GM12878 (cell line): ENCODE results near the gene RRP15. TPM values are rescaled to one million over a fixed set of nuclear protein-coding genes. Genes with fewer than 3 reads are reported as not detected.

Experiments
- ATAC-seq: fragments of 200-7000 bp; cut with Tn5 transposase; 3 replicates; pipeline ENCODE4 v1.9.1; 2020; ENCODE audit warnings: mild to moderate bottlenecking, moderate library complexity
- BruUV-seq: library from RNA; stranded (reverse); fragments of 400-500 nt; replicated peaks from 2 replicates; lab custom pipeline; 2021; lab: Mats Ljungman, UMichigan
- CTCF ChIA-PET: fragments of 300-600 bp; sonication (Branson Sonifier 250); formaldehyde crosslinking; extraction: SDS; loops from one replicate; lab custom pipeline; 2021; ENCODE audit warnings: inconsistent platforms; lab: Yijun Ruan, JAX
- POLR2A ChIA-PET: fragments of 350-600 bp; formaldehyde crosslinking; extraction: SDS; loops from one replicate; lab custom pipeline; 2021; ENCODE audit warnings: inconsistent platforms; lab: Charles Lee
- RAD21 ChIA-PET: fragments of 300-600 bp; sonication (Branson Sonifier 250); formaldehyde crosslinking; loops from one replicate; lab custom pipeline; 2023; ENCODE audit warnings: antibody characterized with exemption; ENCODE audit not compliant: unreplicated experiment; lab: Charles Lee
- SMC1A ChIA-PET: fragments of 300-600 bp; sonication (Branson Sonifier 250); formaldehyde crosslinking; loops from one replicate; lab custom pipeline; 2023; ENCODE audit not compliant: unreplicated experiment, uncharacterized antibody; lab: Charles Lee
- DNase-seq: peaks from one replicate; pipeline ENCODE4 v3.0.0-alpha.2; 2011; ENCODE audit warnings: low read depth, low spot score
- FAIRE-seq: peaks from 3 replicates; lab custom pipeline; 2011; peaks lifted over from hg19 to GRCh38; lab: Jason Lieb, UNC
- H2AFZ ChIP-seq: 2 replicates; pipeline ENCODE4 v1.6.0; 2011; ENCODE audit warnings: low read depth, low read length, control low read depth; ENCODE audit not compliant: control insufficient read depth
- H3K27ac ChIP-seq: 2 replicates; pipeline ENCODE4 v1.5.1; 2011; ENCODE audit warnings: control low read depth; ENCODE audit not compliant: control insufficient read depth, insufficient read depth
- H3K27me3 ChIP-seq, 2 experiments: replicated peaks in 1 of 2; 2 replicates each; pipeline versions ENCODE4 v1.6.0 to v1.6.1; 2011; ENCODE audit warnings: low read length in 1 of 2; ENCODE audit not compliant: control insufficient read depth in 2 of 2, insufficient read depth in 2 of 2
- H3K36me3 ChIP-seq, 2 experiments: 2 replicates each; pipeline ENCODE4 v1.5.1; 2011; ENCODE audit warnings: low read length in 1 of 2; ENCODE audit not compliant: control insufficient read depth in 2 of 2, insufficient read depth in 2 of 2
- H3K4me1 ChIP-seq: 2 replicates; pipeline ENCODE4 v1.6.1; 2011; ENCODE audit warnings: mild to moderate bottlenecking, low read length, moderate library complexity, mixed read lengths; ENCODE audit not compliant: control insufficient read depth, insufficient read depth
- H3K4me2 ChIP-seq: 2 replicates; pipeline ENCODE4 v1.6.0; 2011; ENCODE audit warnings: control low read depth; ENCODE audit not compliant: control insufficient read depth, insufficient read depth
- H3K4me3 ChIP-seq: fragments of 200-600 bp; sonication (generic); 2 replicates; pipeline ENCODE4 v1.5.1; 2016
- H3K79me2 ChIP-seq: 2 replicates; pipeline ENCODE4 v1.6.0; 2011; ENCODE audit warnings: low read length; ENCODE audit not compliant: control insufficient read depth, insufficient read depth
- H3K9ac ChIP-seq: 2 replicates; pipeline ENCODE4 v1.8.0; 2011; ENCODE audit warnings: low read length, control low read depth, mixed read lengths; ENCODE audit not compliant: control insufficient read depth, insufficient read depth
- H3K9me3 ChIP-seq: replicated peaks from 3 replicates; pipeline ENCODE4 v1.5.1; 2011; ENCODE audit warnings: mild to moderate bottlenecking, low read length; ENCODE audit not compliant: control insufficient read depth, insufficient read depth
- H4K20me1 ChIP-seq: 2 replicates; pipeline ENCODE4 v1.6.0; 2011; ENCODE audit not compliant: control insufficient read depth, insufficient read depth
- ASH2L ChIP-seq: fragments of 300-600, 200-600 bp; sonication (generic); IDR thresholded peaks from 2 replicates; pipeline ENCODE4 v1.6.1; 2017; ENCODE audit warnings: low read depth, mild to moderate bottlenecking, borderline replicate concordance
- CTCF ChIP-seq, 3 experiments: IDR thresholded peaks in 2 of 3; conservative IDR thresholded peaks in 1 of 3; 2 replicates each; pipeline ENCODE4 v1.5.1; 2011; ENCODE audit warnings: low read depth in 3 of 3, low read length in 3 of 3, mild to moderate bottlenecking in 3 of 3, control low read depth in 2 of 3, moderate library complexity in 2 of 3, inconsistent platforms in 1 of 3, mixed read lengths in 1 of 3; ENCODE audit not compliant: control insufficient read depth in 2 of 3, insufficient read depth in 1 of 3; ENCODE audit errors: extremely low read depth in 1 of 3
- E4F1 ChIP-seq: fragments of 450-650 bp; IDR thresholded peaks from 2 replicates; pipeline ENCODE4 v1.6.1; 2018; ENCODE audit warnings: borderline replicate concordance, mild to moderate bottlenecking; ENCODE audit not compliant: partially characterized antibody
- EP300 ChIP-seq, 2 experiments: fragments of 150-350 bp in 1 of 2; IDR thresholded peaks; 2 replicates each; pipeline ENCODE4 v1.6.1; 2011 to 2012; ENCODE audit warnings: low read depth in 2 of 2, low read length in 2 of 2, borderline replicate concordance in 1 of 2, improper control_type of control experiment in 1 of 2, inconsistent platforms in 1 of 2; ENCODE audit not compliant: control insufficient read depth in 1 of 2
- ETV6 ChIP-seq, 2 experiments: fragments of 450-650 bp in 1 of 2; IDR thresholded peaks in 1 of 2; conservative IDR thresholded peaks in 1 of 2; 2 replicates each; pipeline ENCODE4 v1.6.1; 2014; ENCODE audit warnings: antibody characterized with exemption in 1 of 2, borderline replicate concordance in 1 of 2, low read depth in 1 of 2, mild to moderate bottlenecking in 1 of 2, moderate library complexity in 1 of 2
- HSF1 ChIP-seq: fragments of 150-350 bp; IDR thresholded peaks from 2 replicates; pipeline ENCODE4 v1.6.1; 2014; ENCODE audit warnings: mild to moderate bottlenecking, low read depth, low read length
- IKZF1 ChIP-seq: fragments of 450-650 bp; conservative IDR thresholded peaks from 2 replicates; pipeline ENCODE4 v1.6.1; 2017; ENCODE audit warnings: antibody characterized with exemption, mild to moderate bottlenecking
- IRF3 ChIP-seq: fragments of 450-650 bp; IDR thresholded peaks from 2 replicates; pipeline ENCODE4 v1.6.1; 2014; ENCODE audit warnings: mild to moderate bottlenecking
- RB1 ChIP-seq: fragments of 450-650 bp; formaldehyde crosslinking; IDR thresholded peaks from 2 replicates; pipeline ENCODE4 v1.6.1; 2017; ENCODE audit warnings: mild to moderate bottlenecking, borderline replicate concordance
- SUPT20H ChIP-seq: IDR thresholded peaks from 2 replicates; pipeline ENCODE4 v1.6.1; 2011; ENCODE audit warnings: low read depth, mild to moderate bottlenecking, low read length, moderate library complexity, borderline replicate concordance; ENCODE audit not compliant: control insufficient read depth
- TCF12 ChIP-seq: IDR thresholded peaks from 2 replicates; pipeline ENCODE4 v1.6.1; 2011; ENCODE audit warnings: low read depth, mild to moderate bottlenecking, low read length
- TCF7 ChIP-seq: IDR thresholded peaks from 2 replicates; pipeline ENCODE4 v1.6.1; 2014; ENCODE audit warnings: antibody characterized with exemption, borderline replicate concordance
- YY1 ChIP-seq: IDR thresholded peaks from 2 replicates; pipeline ENCODE4 v1.6.1; 2011; ENCODE audit warnings: low read depth, mild to moderate bottlenecking, low read length
- ZNF384 ChIP-seq: IDR thresholded peaks from 2 replicates; pipeline ENCODE4 v1.6.1; 2012; ENCODE audit warnings: low read depth, mild to moderate bottlenecking, low read length, improper control_type of control experiment, borderline replicate concordance
- WGBS: methylation state at CpG from one replicate; pipeline ENCODE4 v1.1.6; 2016; ENCODE audit warnings: low lambda C conversion rate; ENCODE audit not compliant: insufficient replicate concordance, insufficient coverage; ENCODE audit errors: missing lambda C conversion rate; 5-methylcytosine and 5-hydroxymethylcytosine counted together
- in situ Hi-C: fragments of 300-500 bp; cut with MboI; formaldehyde crosslinking; loops from 9 replicates; pipeline ENCODE4 v1.14.3; 2018; ENCODE audit warnings: mixed read lengths
- intact Hi-C: fragments of 100-400 bp; cut with micrococcal nuclease; formaldehyde crosslinking; loops from one replicate; pipeline ENCODE4 v1.14.2; 2022; ENCODE audit not compliant: unreplicated experiment
- polyA plus RNA-seq, 11 experiments: library from polyadenylated mRNA; depleted of rRNA in 4 of 11; unstranded in 6 of 11; stranded (reverse) in 5 of 11; fragments of >200 nt; fragmentation: Nextera tagmentation in 4 of 11; fragmentation: Illumina TruSeq in 1 of 11; extraction: Ambion mirVana in 4 of 11; extraction: Trizol in 1 of 11; gene quantifications; 1 replicate in 1 of 11; 2 replicates in 10 of 11; pipeline versions ENCODE4 v1.2.1 to v1.2.3, GENCODE V29; 2011 to 2016; ENCODE audit warnings: inconsistent platforms in 2 of 11, missing spikeins in 2 of 11, low read depth in 1 of 11
- total RNA-seq, 4 experiments: library from RNA; depleted of rRNA in 3 of 4; stranded (reverse); fragments of >200 nt in 3 of 4; fragmentation: Illumina TruSeq in 1 of 4; extraction: Trizol in 1 of 4; gene quantifications; 2 replicates each; pipeline versions ENCODE4 v1.2.1 to v1.2.3, GENCODE V29; 2013 to 2021

RRP15 gene
- total and polyA plus RNA-seq, 10 of the 15 experiments (the other 5 are each of a cell fraction or from before 2014, with no cell fraction given) = 5.6 to 37.8 (median 19.1) TPM

- H3K9me3 ChIP-seq = no peaks in the 10 kb centered on the region
- H3K4me1 ChIP-seq = no peaks in the 10 kb centered on the region
- DNase-seq (no peak), FAIRE-seq (no peak), ATAC-seq (no peak)
- H3K4me3 ChIP-seq = no peak overlapping the region
- 96% methylated on average over 3 of the region's 3 CpGs for WGBS
- POLR2A ChIA-PET = no interaction called here
- CTCF ChIA-PET = interaction anchor here (2.0 kb wide), 1 partner anchor 16 kb away, joined by 6 read pairs; no protein-coding TSS in a partner anchor
- peaks cover 0 to 3% of the 10 kb centered on the region in 2 experiments; a peak in 2 of 4 replicates for H3K36me3 ChIP-seq
- no peaks in the 10 kb centered on the region for H3K79me2 ChIP-seq
- H3K27ac ChIP-seq = no peak overlapping the region
- H2AFZ ChIP-seq = no peak overlapping the region
- in situ Hi-C loops = no loop called here
- H4K20me1 ChIP-seq = no peaks in the 10 kb centered on the region
- intact Hi-C loops = no loop called here
- SMC1A ChIA-PET = no interaction called here
- RAD21 ChIA-PET = no interaction called here
- H3K9ac ChIP-seq = no peak overlapping the region
- no peaks in the 10 kb centered on the region for H3K27me3 ChIP-seq
- BruUV-seq = no TSS peak
- no peak overlapping the region for H3K4me2 ChIP-seq
- TF ChIP-seq TCF12 (no peak), IRF3 (no peak), HSF1 (no peak), ZNF384 (no peak), ASH2L (no peak), IKZF1 (no peak), SUPT20H (no peak), RB1 (no peak), YY1 (no peak), EP300 (IDR thresholded peaks at IDR 0.05; ENCODE audit: borderline replicate concordance in 1 of 2, control insufficient read depth in 1 of 2, low read depth in 2 of 2, low read length in 2 of 2) (no peak), TCF7 (no peak), E4F1 (no peak), ETV6 (conservative IDR thresholded peaks at IDR 0.05 in 1 of 2, IDR thresholded peaks at IDR 0.05 in 1 of 2; ENCODE audit: borderline replicate concordance in 1 of 2, low read depth in 1 of 2) (no peak), CTCF (IDR thresholded peaks at IDR 0.05 in 2 of 3, conservative IDR thresholded peaks at IDR 0.05 in 1 of 3; ENCODE audit: control insufficient read depth in 2 of 3, extremely low read depth in 1 of 3, insufficient read depth in 1 of 3, low read depth in 3 of 3, low read length in 3 of 3) (no peak)
Observed at GRCh38 chr1:218314316-218314715, 29.2 kb downstream of the RRP15 start.
